ENCODE measurements around the gene NACC2. TPM values are rescaled to one million over a fixed set of nuclear protein-coding genes. Genes with fewer than 3 reads are reported as not detected.

NACC2 gene
- total and polyA plus RNA-seq, 4 donors, result 4.8 to 17.8 (median 8.8) TPM

GRCh38 chr9:135970128-135970815, 124.8 kb downstream of the NACC2 start:
- TF ChIP-seq, protein P1, sequence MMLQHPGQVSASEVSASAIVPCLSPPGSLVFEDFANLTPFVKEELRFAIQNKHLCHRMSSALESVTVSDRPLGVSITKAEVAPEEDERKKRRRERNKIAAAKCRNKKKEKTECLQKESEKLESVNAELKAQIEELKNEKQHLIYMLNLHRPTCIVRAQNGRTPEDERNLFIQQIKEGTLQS (IDR thresholded peaks at IDR 0.05), result no peak
- TF ChIP-seq EGR1 (IDR thresholded peaks at IDR 0.05; ENCODE audit: low read depth in 2 of 2) (no peak), YY1 (IDR thresholded peaks at IDR 0.05) (no peak), JUND (IDR thresholded peaks at IDR 0.05) (no peak), RXRA (IDR thresholded peaks at IDR 0.05) (no peak), SP1 (IDR thresholded peaks at IDR 0.05) (no peak), RAD21 (IDR thresholded peaks at IDR 0.05) (no peak), HNF4G (IDR thresholded peaks at IDR 0.05) (no peak), FOXA2 (IDR thresholded peaks at IDR 0.05) (no peak), NR2F2 (IDR thresholded peaks at IDR 0.05) (no peak)
- TF ChIP-seq, protein P2, sequence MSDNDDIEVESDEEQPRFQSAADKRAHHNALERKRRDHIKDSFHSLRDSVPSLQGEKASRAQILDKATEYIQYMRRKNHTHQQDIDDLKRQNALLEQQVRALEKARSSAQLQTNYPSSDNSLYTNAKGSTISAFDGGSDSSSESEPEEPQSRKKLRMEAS (IDR thresholded peaks at IDR 0.05), result no peak
- TF ChIP-seq, protein P3, sequence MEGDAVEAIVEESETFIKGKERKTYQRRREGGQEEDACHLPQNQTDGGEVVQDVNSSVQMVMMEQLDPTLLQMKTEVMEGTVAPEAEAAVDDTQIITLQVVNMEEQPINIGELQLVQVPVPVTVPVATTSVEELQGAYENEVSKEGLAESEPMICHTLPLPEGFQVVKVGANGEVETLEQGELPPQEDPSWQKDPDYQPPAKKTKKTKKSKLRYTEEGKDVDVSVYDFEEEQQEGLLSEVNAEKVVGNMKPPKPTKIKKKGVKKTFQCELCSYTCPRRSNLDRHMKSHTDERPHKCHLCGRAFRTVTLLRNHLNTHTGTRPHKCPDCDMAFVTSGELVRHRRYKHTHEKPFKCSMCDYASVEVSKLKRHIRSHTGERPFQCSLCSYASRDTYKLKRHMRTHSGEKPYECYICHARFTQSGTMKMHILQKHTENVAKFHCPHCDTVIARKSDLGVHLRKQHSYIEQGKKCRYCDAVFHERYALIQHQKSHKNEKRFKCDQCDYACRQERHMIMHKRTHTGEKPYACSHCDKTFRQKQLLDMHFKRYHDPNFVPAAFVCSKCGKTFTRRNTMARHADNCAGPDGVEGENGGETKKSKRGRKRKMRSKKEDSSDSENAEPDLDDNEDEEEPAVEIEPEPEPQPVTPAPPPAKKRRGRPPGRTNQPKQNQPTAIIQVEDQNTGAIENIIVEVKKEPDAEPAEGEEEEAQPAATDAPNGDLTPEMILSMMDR (IDR thresholded peaks at IDR 0.05; ENCODE audit: low read depth, low read length, missing input control), result no peak
- no peak overlapping the region for H3K27ac ChIP-seq (ENCODE audit: low read depth in 1 of 2, low read length in 2 of 2)
- DNase-seq (ENCODE audit: low spot score), result no peak
- no peaks in the 10 kb centered on the region for H3K36me3 ChIP-seq (ENCODE audit: control insufficient read depth in 4 of 4, insufficient read depth in 3 of 4, low read depth in 1 of 4, low read length in 3 of 4)
- no peak overlapping the region for H3K4me3 ChIP-seq (ENCODE audit: low read depth in 1 of 3, low read length in 3 of 3)
- peaks cover 0 to 13% (median 6%) of the 10 kb centered on the region in 4 donors for H3K4me1 ChIP-seq (ENCODE audit: control insufficient read depth in 4 of 4, insufficient read depth in 4 of 4, low read length in 3 of 4)
- H3K9ac ChIP-seq (ENCODE audit: low read depth in 1 of 2, low read length in 2 of 2), result no peak overlapping the region
- no peaks in the 10 kb centered on the region for H3K9me3 ChIP-seq (ENCODE audit: control insufficient read depth in 4 of 4, low read length in 3 of 4)
- H3K27me3 ChIP-seq (ENCODE audit: control insufficient read depth in 4 of 4, insufficient read depth in 4 of 4, low read length in 3 of 4), result no peaks in the 10 kb centered on the region
- WGBS, result 77% methylated on average over 9 of the region's 9 CpGs

DNA sequence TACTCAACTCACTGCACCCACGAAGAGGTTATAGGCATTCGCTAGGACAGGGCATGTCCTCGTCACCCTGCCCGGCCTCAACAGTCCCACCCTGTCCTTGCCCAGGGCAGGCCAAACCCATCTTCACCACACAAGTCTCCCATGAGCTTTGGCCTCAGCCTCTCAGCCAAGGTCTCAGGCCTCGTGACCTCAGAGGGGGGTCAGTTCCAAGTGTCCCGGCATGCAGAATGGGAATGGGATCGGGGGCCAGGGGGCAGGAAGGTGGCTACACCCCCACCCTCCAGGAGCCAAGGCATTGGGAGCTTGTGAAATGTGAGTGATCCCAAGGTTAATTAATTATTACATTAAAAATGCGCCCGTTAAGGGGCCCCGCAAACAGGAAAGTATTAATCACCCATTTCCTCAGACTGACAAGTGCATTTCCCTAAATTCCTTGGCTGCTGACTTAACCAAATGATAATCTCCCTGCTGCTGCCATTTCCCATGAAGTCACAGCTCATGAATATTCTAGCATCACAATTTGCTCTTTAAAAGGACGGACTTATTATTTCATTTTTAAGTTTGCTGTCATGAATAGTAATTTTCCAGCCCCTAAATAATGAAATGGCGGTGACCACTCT, 125.9 kb downstream of the NACC2 start:
- Histone ChIP-seq H3K27me3 (ENCODE audit: control insufficient read depth in 4 of 4, insufficient read depth in 4 of 4, low read length in 3 of 4) (no peaks in the 10 kb centered on the region), H3K9me3 (ENCODE audit: control insufficient read depth in 4 of 4, low read length in 3 of 4) (no peaks in the 10 kb centered on the region), H3K9ac (ENCODE audit: low read depth in 1 of 2, low read length in 2 of 2) (no peak overlapping the region), H3K4me3 (ENCODE audit: low read depth in 1 of 3, low read length in 3 of 3) (no peak overlapping the region), H3K27ac (ENCODE audit: low read depth in 1 of 2, low read length in 2 of 2) (peak overlapping the region; percentile 33 to 72), H3K36me3 (ENCODE audit: control insufficient read depth in 4 of 4, insufficient read depth in 3 of 4, low read depth in 1 of 4, low read length in 3 of 4) (no peaks in the 10 kb centered on the region), H3K4me1 (ENCODE audit: control insufficient read depth in 4 of 4, insufficient read depth in 4 of 4, low read length in 3 of 4) (peaks cover 0 to 13% (median 6%) of the 10 kb centered on the region in 4 donors)
- 58% methylated on average over 12 of the region's 12 CpGs for WGBS
- DNase-seq (ENCODE audit: low spot score), result no peak
- TF ChIP-seq HNF4G (IDR thresholded peaks at IDR 0.05), result no peak
- TF ChIP-seq REST (IDR thresholded peaks at IDR 0.05), result no peak
- TF ChIP-seq ZBTB33 (IDR thresholded peaks at IDR 0.05), result no peak
- no peak for TF ChIP-seq FOXA2 (IDR thresholded peaks at IDR 0.05)
- TF ChIP-seq YY1 (IDR thresholded peaks at IDR 0.05), result peak; percentile 19
- TF ChIP-seq FOXA1 (IDR thresholded peaks at IDR 0.05), result no peak
- TF ChIP-seq, protein P1 (IDR thresholded peaks at IDR 0.05), result no peak
- TF ChIP-seq NR2F2 (IDR thresholded peaks at IDR 0.05), result peak; percentile 96
- TF ChIP-seq, protein P2 (IDR thresholded peaks at IDR 0.05), result no peak
- no peak for TF ChIP-seq TAF1 (conservative IDR thresholded peaks at IDR 0.05)
- TF ChIP-seq RAD21 (IDR thresholded peaks at IDR 0.05), result no peak
- TF ChIP-seq, protein P3 (IDR thresholded peaks at IDR 0.05; ENCODE audit: low read depth, low read length, missing input control), result no peak
- no peak for TF ChIP-seq GABPA (IDR thresholded peaks at IDR 0.05 in 1 of 2, conservative IDR thresholded peaks at IDR 0.05 in 1 of 2)
- TF ChIP-seq HNF4A (conservative IDR thresholded peaks at IDR 0.05), result no peak
- TF ChIP-seq EGR1 (IDR thresholded peaks at IDR 0.05; ENCODE audit: low read depth in 2 of 2), result no peak
- no peak for TF ChIP-seq JUND (IDR thresholded peaks at IDR 0.05)
- TF ChIP-seq RXRA (IDR thresholded peaks at IDR 0.05), result peak in 1 of 2 donors; percentile 10
- no peak for TF ChIP-seq SP1 (IDR thresholded peaks at IDR 0.05)

All from liver (tissue), 9 donors.